ENCODE data around the gene CR1.

CR1 gene

GRCh38 chr1:207499573-207499972, 3.6 kb downstream of the CR1 start:
- DNase-seq (ENCODE audit: low read depth), result peak; percentile 87
- TF ChIP-seq MYC (IDR thresholded peaks at IDR 0.05; ENCODE audit: low read depth, low read length) (no peak), MAX (IDR thresholded peaks at IDR 0.05; ENCODE audit: low read depth, low read length) (peak; percentile 70; the same call in 1 of the 2 replicates), POLR2A (IDR thresholded peaks at IDR 0.05; ENCODE audit: extremely low read depth, insufficient read length) (no peak), CTCF (IDR thresholded peaks at IDR 0.05; ENCODE audit: low read depth, low read length) (peak; percentile 67)

GRCh38 chr1:207500306-207500705, 4.3 kb downstream of the CR1 start:
- DNase-seq (ENCODE audit: low read depth), result no peak
- no peak for TF ChIP-seq MYC (IDR thresholded peaks at IDR 0.05; ENCODE audit: low read depth, low read length)
- TF ChIP-seq MAX (IDR thresholded peaks at IDR 0.05; ENCODE audit: low read depth, low read length), result no peak
- TF ChIP-seq CTCF (IDR thresholded peaks at IDR 0.05; ENCODE audit: low read depth, low read length), result no peak
- no peak for TF ChIP-seq POLR2A (IDR thresholded peaks at IDR 0.05; ENCODE audit: extremely low read depth, insufficient read length)
- no peak overlapping the region for H3K4me3 ChIP-seq (ENCODE audit: low read depth, low read length)

More at GRCh38 chr1:207499573-207499972, 3.6 kb downstream of the CR1 start:
- no peak overlapping the region for H3K4me3 ChIP-seq (ENCODE audit: low read depth, low read length)

- TF ChIP-seq POLR2A (IDR thresholded peaks at IDR 0.05; ENCODE audit: extremely low read depth, insufficient read length), result no peak
- TF ChIP-seq MAX (IDR thresholded peaks at IDR 0.05; ENCODE audit: low read depth, low read length), result no peak
- TF ChIP-seq MYC (IDR thresholded peaks at IDR 0.05; ENCODE audit: low read depth, low read length), result no peak
- TF ChIP-seq CTCF (IDR thresholded peaks at IDR 0.05; ENCODE audit: low read depth, low read length), result no peak
- DNase-seq (ENCODE audit: low read depth), result no peak
- no peak overlapping the region for H3K4me3 ChIP-seq (ENCODE audit: low read depth, low read length)
Measured at GRCh38 chr1:207501071-207501470, 5.1 kb downstream of the CR1 start.

- DNase-seq (ENCODE audit: low read depth), result no peak
- no peak overlapping the region for H3K4me3 ChIP-seq (ENCODE audit: low read depth, low read length)
- TF ChIP-seq MYC (IDR thresholded peaks at IDR 0.05; ENCODE audit: low read depth, low read length) (no peak), POLR2A (IDR thresholded peaks at IDR 0.05; ENCODE audit: extremely low read depth, insufficient read length) (no peak)
Measured at GRCh38 chr1:207502726-207503125, 6.8 kb downstream of the CR1 start.

- no peak overlapping the region for H3K4me3 ChIP-seq (ENCODE audit: low read depth, low read length)
- no peak for DNase-seq (ENCODE audit: low read depth)
- TF ChIP-seq POLR2A (IDR thresholded peaks at IDR 0.05; ENCODE audit: extremely low read depth, insufficient read length) (no peak), CTCF (IDR thresholded peaks at IDR 0.05; ENCODE audit: low read depth, low read length) (no peak), MAX (IDR thresholded peaks at IDR 0.05; ENCODE audit: low read depth, low read length) (no peak), MYC (IDR thresholded peaks at IDR 0.05; ENCODE audit: low read depth, low read length) (no peak)
Measured at GRCh38 chr1:207503950-207504349, 8.0 kb downstream of the CR1 start.

GRCh38 chr1:207504438-207504837, 8.5 kb downstream of the CR1 start:
- no peak for DNase-seq (ENCODE audit: low read depth)
- TF ChIP-seq CTCF (IDR thresholded peaks at IDR 0.05; ENCODE audit: low read depth, low read length) (no peak), MAX (IDR thresholded peaks at IDR 0.05; ENCODE audit: low read depth, low read length) (no peak), POLR2A (IDR thresholded peaks at IDR 0.05; ENCODE audit: extremely low read depth, insufficient read length) (no peak), MYC (IDR thresholded peaks at IDR 0.05; ENCODE audit: low read depth, low read length) (no peak)
- no peak overlapping the region for H3K4me3 ChIP-seq (ENCODE audit: low read depth, low read length)
